Stimulated activated naive CD4-positive, alpha-beta T cell (primary cell): Measurements from ENCODE around the gene ANO1.

ENCODE experiments used
- DNase-seq, 6 experiments: peaks; one replicate each; lab custom pipeline; 2025; lab: John Stamatoyannopoulos, UW

The ANO1 gene

GRCh38 chr11:70138403-70138802 is 60.3 kb downstream of the ANO1 start:
- no peak for DNase-seq

- no peak for DNase-seq
Measured at GRCh38 chr11:70139785-70140410, 61.8 kb downstream of the ANO1 start.

GRCh38 chr11:70140711-70141485 is 62.8 kb downstream of the ANO1 start:
- no peak for DNase-seq

GRCh38 chr11:70141486-70142220 is 63.5 kb downstream of the ANO1 start:
- DNase-seq, result no peak

GRCh38 chr11:70142221-70142875 is 64.2 kb downstream of the ANO1 start:
- DNase-seq, result no peak

- no peak for DNase-seq
Measured at GRCh38 chr11:70144262-70144661, 66.1 kb downstream of the ANO1 start.

GRCh38 chr11:70145071-70145470 is 67.0 kb downstream of the ANO1 start:
- DNase-seq, result no peak

- no peak for DNase-seq
Measured at GRCh38 chr11:70145841-70146240, 67.7 kb downstream of the ANO1 start.

GRCh38 chr11:70146299-70146698 is 68.2 kb downstream of the ANO1 start:
- no peak for DNase-seq

GRCh38 chr11:70146895-70147520 is 68.9 kb downstream of the ANO1 start:
- DNase-seq, result no peak

- DNase-seq, result no peak
Measured at GRCh38 chr11:70147668-70148067, 69.6 kb downstream of the ANO1 start.

GRCh38 chr11:70151671-70152070 is 73.6 kb downstream of the ANO1 start:
- DNase-seq, result no peak

GRCh38 chr11:70153133-70153727 is 75.1 kb downstream of the ANO1 start:
- DNase-seq, result no peak

- no peak for DNase-seq
Measured at GRCh38 chr11:70155386-70155785, 77.3 kb downstream of the ANO1 start.

- DNase-seq, result no peak
Measured at GRCh38 chr11:70156291-70157037, 78.3 kb downstream of the ANO1 start.

- DNase-seq, result no peak
Measured at GRCh38 chr11:70158201-70158600, 80.1 kb downstream of the ANO1 start.

GRCh38 chr11:70158757-70159389 is 80.8 kb downstream of the ANO1 start:
- no peak for DNase-seq

- no peak for DNase-seq
Measured at GRCh38 chr11:70159627-70160570, 81.8 kb downstream of the ANO1 start.

GRCh38 chr11:70161043-70161625 is 83.0 kb downstream of the ANO1 start:
- DNase-seq, result no peak
